ENCODE results near the gene TRABD. TPM values are rescaled to one million over a fixed set of nuclear protein-coding genes. Genes with fewer than 3 reads are reported as not detected.

Gene TRABD
- total RNA-seq, 1 experiment from 2014 or later = 50.9 TPM

- no peak for DNase-seq (ENCODE audit: low read depth)
Observed at GRCh38 chr22:50216684-50217520, 31.2 kb downstream of the TRABD start.

DNA sequence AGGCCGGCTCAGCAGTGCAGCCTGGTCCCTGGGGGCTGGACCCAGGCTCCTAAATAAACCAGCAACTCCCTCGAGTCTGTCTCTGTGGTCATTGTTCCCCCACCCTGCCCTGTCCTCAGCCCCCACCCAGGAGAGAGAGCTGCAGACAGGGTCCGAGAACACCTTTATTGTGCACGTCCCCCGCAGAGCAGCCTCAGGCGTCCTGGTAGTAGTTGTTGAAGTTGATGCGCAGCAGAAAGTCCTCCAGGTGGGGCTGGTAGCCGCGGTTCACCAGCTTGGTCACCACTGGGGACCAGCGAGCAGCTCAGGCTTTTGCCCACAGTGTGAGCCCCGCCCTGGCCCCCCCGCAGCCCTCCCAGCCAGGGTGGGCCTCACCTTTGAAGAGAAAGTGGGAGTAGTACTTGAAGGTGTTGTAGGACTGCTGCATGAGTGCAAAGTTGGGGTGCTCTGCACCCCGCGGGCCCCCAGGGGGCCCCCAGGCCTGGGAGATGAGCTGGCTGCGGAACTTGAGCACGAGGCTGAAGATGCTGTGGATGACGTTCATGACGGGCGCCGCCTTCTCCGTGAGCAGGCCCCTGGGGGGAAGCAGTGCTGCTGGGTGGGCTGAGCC is 31.9 kb downstream of the TRABD start:
- no peak for DNase-seq (ENCODE audit: low read depth)

GRCh38 chr22:50218153-50218995 is 32.7 kb downstream of the TRABD start:
- DNase-seq (ENCODE audit: low read depth) = no peak

GRCh38 chr22:50218996-50219727 is 33.4 kb downstream of the TRABD start:
- DNase-seq (ENCODE audit: low read depth) = peak; percentile 43

GRCh38 chr22:50219800-50220602 is 34.3 kb downstream of the TRABD start:
- DNase-seq (ENCODE audit: low read depth) = no peak

DNA sequence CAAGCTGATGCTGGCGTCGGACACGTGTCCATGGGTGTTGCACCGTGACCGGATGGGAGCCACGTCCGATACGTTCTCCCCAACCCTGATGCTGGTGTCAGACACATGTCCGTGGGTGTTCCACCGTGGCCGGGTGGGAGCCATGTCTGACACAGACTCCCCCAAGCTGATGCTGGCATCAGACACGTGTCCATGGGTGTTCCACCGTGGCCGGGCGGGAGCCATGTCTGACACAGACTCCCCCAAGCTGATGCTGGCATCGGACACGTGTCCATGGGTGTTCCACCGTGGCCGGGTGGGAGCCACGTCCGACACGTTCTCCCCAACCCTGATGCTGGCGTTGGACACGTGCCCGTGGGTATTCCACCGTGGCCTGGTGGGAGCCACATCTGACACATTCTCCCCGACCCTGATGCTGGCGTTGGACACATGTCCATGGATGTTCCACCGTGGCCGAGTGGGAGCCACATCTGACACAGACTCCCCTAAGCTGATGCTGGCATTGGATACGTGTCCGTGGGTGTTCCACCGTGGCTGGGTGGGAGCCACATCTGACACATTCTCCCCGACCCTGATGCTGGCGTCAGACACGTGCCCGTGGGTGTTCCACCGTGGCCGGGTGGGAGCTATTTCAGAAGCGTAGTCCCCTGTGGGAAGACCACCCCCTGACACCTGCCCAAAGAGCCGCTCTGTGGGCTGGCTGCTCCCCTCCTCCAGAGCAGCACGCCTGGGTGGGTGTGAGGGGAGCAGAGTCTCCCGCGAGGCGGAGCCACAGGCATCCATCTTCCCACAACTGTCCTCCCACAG is 35.1 kb downstream of the TRABD start:
- no peak for DNase-seq (ENCODE audit: low read depth)

DNA sequence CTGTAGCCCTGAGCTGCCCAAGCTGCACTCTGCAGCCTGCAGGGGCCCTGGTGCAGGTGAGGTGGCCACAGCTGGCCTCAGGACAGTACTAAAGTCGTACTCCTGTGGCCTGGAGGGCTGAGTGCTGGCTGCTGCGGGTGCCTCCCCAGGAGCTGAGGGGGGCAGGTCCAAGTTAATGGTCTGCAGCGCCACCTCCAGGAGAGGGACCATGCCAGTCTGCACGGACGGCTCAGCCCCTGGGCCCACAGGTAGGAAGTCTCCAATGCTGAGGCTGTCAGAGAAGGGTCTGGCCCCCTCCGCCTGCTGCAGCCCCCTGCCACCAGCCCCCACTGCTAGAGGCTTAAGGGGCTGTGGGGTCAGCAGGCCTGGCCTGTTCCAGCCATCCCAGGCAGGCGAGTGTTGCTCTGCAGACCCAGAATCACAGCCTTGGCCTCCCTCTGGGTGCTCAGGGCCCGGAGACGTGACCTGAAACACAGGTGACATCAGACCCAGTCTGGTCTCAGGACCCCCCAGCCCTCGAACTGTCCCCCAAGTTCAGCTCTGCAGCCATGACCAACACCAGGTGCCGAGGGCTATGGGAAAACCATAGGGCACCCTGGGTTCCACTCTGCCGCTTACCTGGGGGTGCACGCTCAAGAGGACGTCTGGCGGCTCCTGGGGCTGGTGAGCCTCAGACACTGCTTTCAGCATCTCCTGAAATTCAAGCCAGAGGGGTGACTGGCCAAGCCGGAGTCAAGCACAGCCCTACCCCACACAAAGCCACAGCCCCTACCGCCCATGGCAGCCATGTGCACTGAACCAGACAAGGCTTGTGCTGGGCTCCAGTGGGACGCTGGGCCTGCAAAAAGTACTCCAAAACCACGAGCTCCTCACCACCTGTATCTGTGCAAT is 35.9 kb downstream of the TRABD start:
- DNase-seq (ENCODE audit: low read depth) = no peak

DNA sequence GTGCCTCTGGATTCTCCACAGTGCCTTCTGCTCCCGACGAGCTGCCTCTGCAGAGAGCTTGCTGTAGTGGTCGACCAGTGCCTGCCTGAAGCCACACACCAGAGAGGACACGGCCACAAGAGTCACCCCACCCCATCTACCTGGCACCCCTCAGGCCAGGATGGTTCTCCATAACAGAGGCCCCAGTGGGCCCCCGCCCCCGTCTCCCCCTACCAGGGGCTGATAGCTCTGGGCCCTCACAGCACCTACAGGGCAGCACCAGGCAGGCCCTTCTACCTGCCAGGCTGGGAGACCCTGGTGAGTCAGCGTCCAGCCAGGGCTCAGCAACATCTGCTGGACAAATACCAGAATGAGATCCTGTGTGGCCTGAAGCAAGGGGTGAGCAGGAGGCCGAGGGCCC is 36.8 kb downstream of the TRABD start:
- no peak for DNase-seq (ENCODE audit: low read depth)

DNA sequence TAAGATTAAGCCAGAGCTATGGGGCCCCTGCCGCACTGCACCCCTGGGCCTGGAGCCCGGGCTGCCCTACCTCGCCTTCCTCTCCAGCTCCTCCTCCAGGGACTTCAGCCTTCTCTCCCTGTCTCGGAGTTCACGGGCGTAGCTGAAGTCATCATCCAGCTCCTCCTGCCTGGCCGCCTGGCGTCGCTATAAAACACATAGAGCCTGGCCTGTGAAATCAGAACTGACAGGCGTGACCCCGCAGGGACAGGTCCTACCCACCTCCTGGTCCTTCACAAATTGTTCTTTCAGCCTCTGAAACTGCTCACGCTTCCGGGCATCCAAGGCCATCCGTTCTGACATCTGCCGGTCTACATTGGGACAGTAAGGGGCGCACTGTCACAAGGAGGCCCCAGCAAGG is 38.4 kb downstream of the TRABD start:
- no peak for DNase-seq (ENCODE audit: low read depth)

GRCh38 chr22:50225200-50225969 is 39.7 kb downstream of the TRABD start:
- no peak for DNase-seq (ENCODE audit: low read depth)

DNA sequence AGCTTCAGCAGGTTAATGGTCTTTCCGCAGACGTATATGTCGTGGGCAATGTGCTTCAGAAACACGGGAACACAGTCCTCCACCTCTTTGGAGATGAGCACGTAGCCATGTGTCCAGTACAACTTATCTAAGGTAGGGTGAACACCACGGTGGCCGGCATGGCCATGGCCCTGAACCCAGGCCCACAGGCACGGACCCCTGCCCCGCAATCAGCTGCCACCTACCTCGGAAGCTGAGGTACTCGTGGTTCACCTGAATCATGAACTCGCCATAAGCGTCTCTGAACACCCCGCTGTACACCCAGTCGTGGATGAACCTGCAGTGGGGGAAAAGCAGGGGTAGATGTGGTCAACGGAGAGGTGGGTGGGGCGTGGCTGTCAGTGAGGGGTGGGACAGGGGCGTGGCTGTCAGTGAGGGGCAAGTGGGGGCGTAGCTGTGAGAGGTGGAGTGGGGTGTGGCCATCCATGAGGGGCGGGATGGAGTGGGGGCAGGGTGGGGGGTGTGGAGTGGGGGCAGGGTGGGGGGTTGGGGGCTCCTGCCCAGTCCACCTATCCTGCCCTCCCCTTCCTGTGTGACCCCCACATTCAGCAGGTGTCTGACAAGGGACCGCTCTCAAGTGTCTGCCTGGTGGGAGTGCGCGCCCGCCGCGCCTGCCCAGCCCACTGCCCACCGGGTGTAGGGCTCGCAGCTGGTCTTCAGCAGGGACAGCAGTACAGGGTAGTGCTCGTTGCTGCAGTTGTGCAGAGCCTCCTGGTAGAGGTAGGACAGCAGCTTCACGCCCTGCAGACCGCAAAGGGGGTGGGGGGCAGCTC is 40.6 kb downstream of the TRABD start:
- no peak for DNase-seq (ENCODE audit: low read depth)

GRCh38 chr22:50226875-50227165 is 41.1 kb downstream of the TRABD start:
- DNase-seq (ENCODE audit: low read depth) = no peak

GRCh38 chr22:50227579-50228215 is 42.0 kb downstream of the TRABD start:
- no peak for DNase-seq (ENCODE audit: low read depth)

DNA sequence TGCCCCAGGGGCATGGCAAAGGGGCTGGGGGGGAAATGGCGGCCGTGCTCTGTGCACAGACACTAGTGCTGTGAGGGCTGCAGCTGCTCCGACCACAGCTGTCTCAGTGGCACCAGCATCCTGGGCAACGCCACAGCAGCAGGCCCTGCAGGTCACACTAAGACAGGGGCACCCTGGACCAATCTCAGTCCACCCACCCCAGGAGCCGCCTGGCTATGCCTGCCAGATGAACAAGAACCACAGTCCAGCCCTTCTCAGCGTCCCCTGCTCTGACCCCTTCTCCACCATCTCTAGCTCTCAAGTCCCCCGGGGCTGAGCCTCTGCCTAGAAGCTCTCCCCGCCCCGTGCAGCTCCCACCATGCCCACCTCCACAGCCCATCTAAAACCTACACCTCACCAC is 42.7 kb downstream of the TRABD start:
- no peak for DNase-seq (ENCODE audit: low read depth)

DNA sequence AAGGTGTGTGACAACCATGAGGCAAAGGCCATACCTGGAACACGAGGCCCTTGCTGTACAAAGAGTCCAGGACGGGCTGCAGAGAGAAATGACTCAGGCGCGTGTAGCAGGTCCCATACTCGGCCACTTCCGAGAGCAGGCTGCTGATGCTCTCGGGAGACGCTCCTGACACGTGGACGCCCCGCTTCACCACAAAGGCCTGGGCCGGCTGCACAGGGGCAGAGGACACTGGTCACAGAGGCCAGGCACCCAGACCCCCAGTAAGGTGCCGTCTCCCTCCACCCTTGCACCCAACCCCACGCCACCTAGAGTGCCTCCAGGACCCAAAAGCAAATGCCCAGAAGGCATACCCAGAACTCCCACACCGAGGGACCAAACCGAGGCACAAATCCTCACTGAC is 43.7 kb downstream of the TRABD start:
- no peak for DNase-seq (ENCODE audit: low read depth)

- no peak for DNase-seq (ENCODE audit: low read depth)
Observed at GRCh38 chr22:50232481-50233151, 46.9 kb downstream of the TRABD start.

Data from HT1080 (cell line).